COR-L47 (cell line): ENCODE measurements around the gene ARFGEF2.
"Not testable (repeated sequence)": the region's sequence is repeated elsewhere in the genome, so short reads cannot be mapped to it uniquely, and the experiment has no call there.

Experiments used
- DNase-seq: peaks from one replicate; lab custom pipeline; 2025; lab: John Stamatoyannopoulos, UW

Gene ARFGEF2

GRCh38 chr20:48921168-48921882 lies at the start of gene ARFGEF2:
ARFGEF2 (plus strand) TSS chr20:48921711; CDS start chr20:48921890, 179 bp downstream.
- DNase-seq = peak; percentile 87

- DNase-seq = no peak
These were observed 46.1 kb upstream of the ARFGEF2 start for GRCh38 chr20:48875233-48875913.

- DNase-seq = no peak
These were observed 45.6 kb upstream of the ARFGEF2 start for GRCh38 chr20:48875914-48876240.

GRCh38 chr20:48877304-48877703 lies 44.2 kb upstream of the ARFGEF2 start:
- peak; percentile 13 for DNase-seq

- DNase-seq = no peak
These were observed 42.8 kb upstream of the ARFGEF2 start for GRCh38 chr20:48878534-48879248.

- no peak for DNase-seq
These were observed 41.8 kb upstream of the ARFGEF2 start for GRCh38 chr20:48879612-48880245.

GRCh38 chr20:48880331-48880730 lies 41.2 kb upstream of the ARFGEF2 start:
- DNase-seq = no peak

GRCh38 chr20:48880981-48881657 lies 40.4 kb upstream of the ARFGEF2 start:
- DNase-seq = no peak

GRCh38 chr20:48885237-48885636 lies 36.3 kb upstream of the ARFGEF2 start:
- no peak for DNase-seq

GRCh38 chr20:48886194-48886593 lies 35.3 kb upstream of the ARFGEF2 start:
- DNase-seq = no peak

GRCh38 chr20:48886811-48887210 lies 34.7 kb upstream of the ARFGEF2 start:
- no peak for DNase-seq

GRCh38 chr20:48888517-48888916 lies 33.0 kb upstream of the ARFGEF2 start:
- DNase-seq = not testable (repeated sequence)

- DNase-seq = no peak
These were observed 32.2 kb upstream of the ARFGEF2 start for GRCh38 chr20:48889140-48889790.

GRCh38 chr20:48891235-48892048 lies 30.1 kb upstream of the ARFGEF2 start:
- DNase-seq = no peak

- no peak for DNase-seq
These were observed 29.5 kb upstream of the ARFGEF2 start for GRCh38 chr20:48892049-48892470.

- DNase-seq = no peak
These were observed 28.6 kb upstream of the ARFGEF2 start for GRCh38 chr20:48892891-48893290.

- no peak for DNase-seq
These were observed 28.1 kb upstream of the ARFGEF2 start for GRCh38 chr20:48893374-48893773.

GRCh38 chr20:48897305-48898010 lies 24.1 kb upstream of the ARFGEF2 start:
- DNase-seq = no peak

GRCh38 chr20:48898210-48898609 lies 23.3 kb upstream of the ARFGEF2 start:
- no peak for DNase-seq
